Stimulated activated CD8-positive, alpha-beta memory T cell treated with anti-CD3 and anti-CD28 coated beads, Interleukin-12 subunit alpha, Interleukin-12 subunit beta, amount 100 ng/mL, for 1 hour (primary cell): ENCODE data around the gene TRIP10.
"Not testable (repeated sequence)": the region's sequence is repeated elsewhere in the genome, so short reads cannot be mapped to it uniquely, and the experiment has no call there.

Experiments used
- DNase-seq: peaks from one replicate; pipeline ENCODE4 v3.0.0-alpha.2; 2020; ENCODE audit warnings: low read depth

Gene TRIP10

DNA sequence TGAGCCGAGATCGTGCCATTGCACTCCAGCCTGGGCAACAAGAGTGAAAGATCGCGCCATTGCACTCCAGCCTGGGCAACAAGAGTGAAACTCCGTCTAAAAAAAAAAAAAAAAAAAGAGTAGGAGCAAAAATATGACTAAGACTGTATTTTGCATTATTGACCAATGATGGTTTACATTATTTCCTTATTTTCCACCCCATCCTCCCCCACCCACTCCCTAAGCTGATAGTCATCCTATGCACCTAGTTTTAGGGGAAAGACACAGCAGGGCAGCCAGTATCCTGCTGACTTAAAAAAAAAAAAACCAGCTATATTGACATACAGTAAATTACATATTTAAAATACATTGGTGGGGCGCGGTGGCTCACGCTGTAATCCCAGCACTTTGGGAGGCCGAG, 58.2 kb downstream of the TRIP10 start:
- no peak for DNase-seq

DNA sequence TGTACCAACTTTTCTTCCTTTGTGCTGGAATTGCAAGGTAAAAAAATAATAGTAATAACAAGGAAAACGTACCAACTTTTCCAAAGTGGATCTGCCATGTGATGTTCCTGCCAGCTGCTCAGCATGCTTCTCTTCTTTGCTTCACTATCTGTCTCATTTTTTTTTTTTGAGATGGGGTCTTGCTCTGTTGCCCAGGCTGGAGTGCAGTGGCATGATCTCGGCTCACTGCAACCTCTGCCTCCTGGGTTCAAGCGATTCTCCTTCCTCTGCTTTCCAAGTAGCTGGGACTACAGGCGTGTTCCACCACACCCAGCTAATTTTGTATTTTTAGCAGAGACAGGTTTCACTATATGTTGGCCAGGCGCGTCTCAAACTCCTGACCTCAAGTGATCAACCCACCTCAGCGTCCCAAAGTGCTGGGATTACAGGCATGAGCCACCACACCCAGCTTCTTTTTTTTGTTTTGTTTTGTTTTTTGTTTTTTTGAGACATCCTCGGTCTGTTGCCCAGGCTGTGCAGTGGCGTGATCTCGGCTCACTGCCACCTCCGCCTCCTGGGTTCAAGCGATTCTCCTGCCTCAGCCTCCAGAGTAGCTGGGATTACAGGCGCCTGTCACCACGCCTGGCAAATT, 60.8 kb downstream of the TRIP10 start:
- not testable (repeated sequence) for DNase-seq

DNA sequence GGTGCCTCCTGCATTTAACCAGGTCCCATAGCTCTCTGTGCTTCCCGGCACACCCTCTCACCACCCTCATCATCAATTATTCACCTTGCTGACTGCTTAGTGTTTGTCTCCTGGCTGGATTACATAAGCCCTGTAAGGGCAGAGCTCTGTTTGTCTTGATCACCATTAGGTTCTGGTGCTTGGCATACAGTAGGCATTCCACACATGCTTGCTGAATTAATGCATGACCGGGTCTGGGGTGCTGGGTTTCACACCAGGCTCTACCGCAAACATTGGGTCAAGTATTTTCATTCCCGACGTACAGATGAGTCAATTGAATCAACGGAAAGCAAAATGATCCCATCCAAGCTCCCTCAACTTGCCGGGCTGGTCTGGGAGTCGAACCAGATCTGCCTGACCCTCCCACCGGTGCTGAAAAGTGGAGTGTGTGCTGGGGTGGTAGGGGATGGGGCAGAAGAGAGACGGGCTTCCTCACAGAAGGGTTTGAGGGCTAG, 61.6 kb downstream of the TRIP10 start:
- no peak for DNase-seq
